GM12878 (cell line): ENCODE measurements around the gene NXPE1. TPM values are rescaled to one million over a fixed set of nuclear protein-coding genes. Genes with fewer than 3 reads are reported as not detected.

Source experiments
- CBFB ChIP-seq: IDR thresholded peaks from 2 replicates; pipeline ENCODE4 v1.6.1; 2016; ENCODE audit warnings: antibody characterized with exemption, low read depth
- CHD4 ChIP-seq: fragments of 200-600 bp; sonication (generic); IDR thresholded peaks from 2 replicates; pipeline ENCODE4 v1.6.1; 2016; ENCODE audit warnings: mild to moderate bottlenecking
- EZH2 ChIP-seq: IDR thresholded peaks from 2 replicates; pipeline ENCODE4 v1.6.1; 2012; ENCODE audit warnings: low read depth, mild to moderate bottlenecking, control low read depth, inconsistent platforms, low read length, borderline replicate concordance; ENCODE audit not compliant: control insufficient read depth
- FOS ChIP-seq: IDR thresholded peaks from 3 replicates; pipeline ENCODE4 v1.6.1; 2011; ENCODE audit warnings: borderline replicate concordance; ENCODE audit not compliant: insufficient read length; ENCODE audit errors: extremely low read depth
- HDGF ChIP-seq: fragments of 450-650 bp; IDR thresholded peaks from 2 replicates; pipeline ENCODE4 v1.6.1; 2016; ENCODE audit warnings: antibody characterized with exemption
- IRF4 ChIP-seq: IDR thresholded peaks from 2 replicates; pipeline ENCODE4 v1.6.1; 2011; ENCODE audit warnings: low read depth, low read length
- LARP7 ChIP-seq: fragments of 450-650 bp; IDR thresholded peaks from 2 replicates; pipeline ENCODE4 v1.6.1; 2017; ENCODE audit warnings: mild to moderate bottlenecking
- MTA2 ChIP-seq: fragments of 450-650 bp; IDR thresholded peaks from 2 replicates; pipeline ENCODE4 v1.6.1; 2016; ENCODE audit warnings: low read depth, mild to moderate bottlenecking, moderate library complexity
- NBN ChIP-seq: fragments of 450-650 bp; IDR thresholded peaks from 2 replicates; pipeline ENCODE4 v1.6.1; 2016
- PAX5 ChIP-seq: IDR thresholded peaks from 2 replicates; pipeline ENCODE4 v1.6.1; 2011; ENCODE audit warnings: low read depth, low read length, borderline replicate concordance
- RAD51 ChIP-seq: fragments of 450-650 bp; IDR thresholded peaks from 2 replicates; pipeline ENCODE4 v1.6.1; 2016; ENCODE audit warnings: moderate library complexity, mild to moderate bottlenecking, inconsistent platforms
- SREBF2 ChIP-seq: IDR thresholded peaks from 2 replicates; pipeline ENCODE4 v1.6.1; 2012; ENCODE audit warnings: mild to moderate bottlenecking, low read length
- STAT1 ChIP-seq: fragments of 450-650 bp; conservative IDR thresholded peaks from 2 replicates; pipeline ENCODE4 v1.6.1; 2014; ENCODE audit warnings: antibody characterized with exemption, mild to moderate bottlenecking
- SUPT20H ChIP-seq: IDR thresholded peaks from 2 replicates; pipeline ENCODE4 v1.6.1; 2011; ENCODE audit warnings: low read depth, mild to moderate bottlenecking, low read length, moderate library complexity, borderline replicate concordance; ENCODE audit not compliant: control insufficient read depth
- TCF12 ChIP-seq: IDR thresholded peaks from 2 replicates; pipeline ENCODE4 v1.6.1; 2011; ENCODE audit warnings: low read depth, mild to moderate bottlenecking, low read length
- YBX1 ChIP-seq: fragments of 450-650 bp; IDR thresholded peaks from 2 replicates; pipeline ENCODE4 v1.6.1; 2016; ENCODE audit warnings: antibody characterized with exemption
- ZNF384 ChIP-seq: IDR thresholded peaks from 2 replicates; pipeline ENCODE4 v1.6.1; 2012; ENCODE audit warnings: low read depth, mild to moderate bottlenecking, low read length, improper control_type of control experiment, borderline replicate concordance
- ZSCAN29 ChIP-seq: fragments of 450-650 bp; IDR thresholded peaks from 2 replicates; pipeline ENCODE4 v1.6.1; 2017; ENCODE audit warnings: mild to moderate bottlenecking, moderate library complexity
- polyA plus RNA-seq, 11 experiments: library from polyadenylated mRNA; depleted of rRNA in 4 of 11; unstranded in 6 of 11; stranded (reverse) in 5 of 11; fragments of >200 nt; fragmentation: Nextera tagmentation in 4 of 11; fragmentation: Illumina TruSeq in 1 of 11; extraction: Ambion mirVana in 4 of 11; extraction: Trizol in 1 of 11; gene quantifications; 1 replicate in 1 of 11; 2 replicates in 10 of 11; pipeline versions ENCODE4 v1.2.1 to v1.2.3, GENCODE V29; 2011 to 2016; ENCODE audit warnings: inconsistent platforms in 2 of 11, missing spikeins in 2 of 11, low read depth in 1 of 11
- total RNA-seq, 4 experiments: library from RNA; depleted of rRNA in 3 of 4; stranded (reverse); fragments of >200 nt in 3 of 4; fragmentation: Illumina TruSeq in 1 of 4; extraction: Trizol in 1 of 4; gene quantifications; 2 replicates each; pipeline versions ENCODE4 v1.2.1 to v1.2.3, GENCODE V29; 2013 to 2021
- TF ChIP-seq, protein P1 (sequence below): fragments of 450-650 bp; IDR thresholded peaks from 2 replicates; pipeline ENCODE4 v1.6.1; 2016; ENCODE audit warnings: mild to moderate bottlenecking, moderate library complexity, borderline replicate concordance
- TF ChIP-seq, protein P2 (sequence below): fragments of 450-650 bp; IDR thresholded peaks from 2 replicates; pipeline ENCODE4 v1.6.1; 2014; ENCODE audit warnings: mild to moderate bottlenecking
- TF ChIP-seq, protein P3 (sequence below): fragments of 450-650 bp; IDR thresholded peaks from 2 replicates; pipeline ENCODE4 v1.6.1; 2017; ENCODE audit warnings: mild to moderate bottlenecking, moderate library complexity
- TF ChIP-seq, protein P4 (sequence below): fragments of 450-650 bp; IDR thresholded peaks from 2 replicates; pipeline ENCODE4 v1.6.1; 2016; ENCODE audit warnings: mild to moderate bottlenecking

NXPE1 gene
- total and polyA plus RNA-seq, 10 of the 15 experiments (the other 5 are each of a cell fraction or from before 2014, with no cell fraction given): not detected

DNA sequence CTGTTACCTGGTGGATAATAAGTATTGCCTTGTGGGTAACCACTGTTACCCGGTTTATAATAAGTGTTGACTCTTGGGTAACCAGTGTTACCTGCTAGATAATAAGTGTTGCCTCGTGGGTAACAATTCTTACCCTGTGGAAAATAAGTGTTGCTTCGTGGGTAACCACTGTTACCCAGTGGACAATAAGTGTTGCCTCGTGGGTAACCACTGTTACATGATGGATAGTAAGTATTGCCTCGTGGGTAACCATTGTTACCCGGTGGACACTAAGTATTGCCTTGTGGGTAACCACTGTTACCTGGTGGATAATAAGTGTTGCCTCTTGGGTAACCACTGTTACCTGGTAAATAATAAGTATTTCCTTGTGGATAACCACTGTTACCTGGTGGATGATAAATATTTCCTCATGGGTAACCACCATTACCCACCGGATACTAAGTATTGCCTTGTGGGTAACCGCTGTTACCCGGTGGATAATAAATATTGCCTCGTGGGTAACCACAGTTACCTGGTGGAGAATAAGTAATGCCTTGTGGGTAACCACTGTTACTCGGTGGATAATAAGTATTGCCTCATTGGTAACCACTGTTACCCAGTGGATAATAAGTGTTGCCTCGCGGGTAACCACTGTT, 44.6 kb upstream of the NXPE1 start (continued):
- TF ChIP-seq IRF4: no peak
- no peak for TF ChIP-seq ZNF384
- TF ChIP-seq RAD51: 0 out of 2 replicates have a peak, but pooled peaks have one; percentile 19
- peak; percentile 41 for TF ChIP-seq CBFB
- no peak for TF ChIP-seq NBN
- TF ChIP-seq SUPT20H: no peak
- no peak for TF ChIP-seq SREBF2
- TF ChIP-seq YBX1: no peak
- TF ChIP-seq, protein P1, sequence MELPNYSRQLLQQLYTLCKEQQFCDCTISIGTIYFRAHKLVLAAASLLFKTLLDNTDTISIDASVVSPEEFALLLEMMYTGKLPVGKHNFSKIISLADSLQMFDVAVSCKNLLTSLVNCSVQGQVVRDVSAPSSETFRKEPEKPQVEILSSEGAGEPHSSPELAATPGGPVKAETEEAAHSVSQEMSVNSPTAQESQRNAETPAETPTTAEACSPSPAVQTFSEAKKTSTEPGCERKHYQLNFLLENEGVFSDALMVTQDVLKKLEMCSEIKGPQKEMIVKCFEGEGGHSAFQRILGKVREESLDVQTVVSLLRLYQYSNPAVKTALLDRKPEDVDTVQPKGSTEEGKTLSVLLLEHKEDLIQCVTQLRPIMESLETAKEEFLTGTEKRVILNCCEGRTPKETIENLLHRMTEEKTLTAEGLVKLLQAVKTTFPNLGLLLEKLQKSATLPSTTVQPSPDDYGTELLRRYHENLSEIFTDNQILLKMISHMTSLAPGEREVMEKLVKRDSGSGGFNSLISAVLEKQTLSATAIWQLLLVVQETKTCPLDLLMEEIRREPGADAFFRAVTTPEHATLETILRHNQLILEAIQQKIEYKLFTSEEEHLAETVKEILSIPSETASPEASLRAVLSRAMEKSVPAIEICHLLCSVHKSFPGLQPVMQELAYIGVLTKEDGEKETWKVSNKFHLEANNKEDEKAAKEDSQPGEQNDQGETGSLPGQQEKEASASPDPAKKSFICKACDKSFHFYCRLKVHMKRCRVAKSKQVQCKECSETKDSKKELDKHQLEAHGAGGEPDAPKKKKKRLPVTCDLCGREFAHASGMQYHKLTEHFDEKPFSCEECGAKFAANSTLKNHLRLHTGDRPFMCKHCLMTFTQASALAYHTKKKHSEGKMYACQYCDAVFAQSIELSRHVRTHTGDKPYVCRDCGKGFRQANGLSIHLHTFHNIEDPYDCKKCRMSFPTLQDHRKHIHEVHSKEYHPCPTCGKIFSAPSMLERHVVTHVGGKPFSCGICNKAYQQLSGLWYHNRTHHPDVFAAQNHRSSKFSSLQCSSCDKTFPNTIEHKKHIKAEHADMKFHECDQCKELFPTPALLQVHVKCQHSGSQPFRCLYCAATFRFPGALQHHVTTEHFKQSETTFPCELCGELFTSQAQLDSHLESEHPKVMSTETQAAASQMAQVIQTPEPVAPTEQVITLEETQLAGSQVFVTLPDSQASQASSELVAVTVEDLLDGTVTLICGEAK: no peak
- TF ChIP-seq, protein P2, sequence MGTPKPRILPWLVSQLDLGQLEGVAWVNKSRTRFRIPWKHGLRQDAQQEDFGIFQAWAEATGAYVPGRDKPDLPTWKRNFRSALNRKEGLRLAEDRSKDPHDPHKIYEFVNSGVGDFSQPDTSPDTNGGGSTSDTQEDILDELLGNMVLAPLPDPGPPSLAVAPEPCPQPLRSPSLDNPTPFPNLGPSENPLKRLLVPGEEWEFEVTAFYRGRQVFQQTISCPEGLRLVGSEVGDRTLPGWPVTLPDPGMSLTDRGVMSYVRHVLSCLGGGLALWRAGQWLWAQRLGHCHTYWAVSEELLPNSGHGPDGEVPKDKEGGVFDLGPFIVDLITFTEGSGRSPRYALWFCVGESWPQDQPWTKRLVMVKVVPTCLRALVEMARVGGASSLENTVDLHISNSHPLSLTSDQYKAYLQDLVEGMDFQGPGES: no peak
- TF ChIP-seq EZH2: no peak
- no peak for TF ChIP-seq HDGF
- no peak for TF ChIP-seq LARP7
- TF ChIP-seq PAX5: peak; percentile 80; the same call in 1 of the 2 replicates
- TF ChIP-seq CHD4: no peak
- no peak for TF ChIP-seq STAT1
- TF ChIP-seq, protein P3, sequence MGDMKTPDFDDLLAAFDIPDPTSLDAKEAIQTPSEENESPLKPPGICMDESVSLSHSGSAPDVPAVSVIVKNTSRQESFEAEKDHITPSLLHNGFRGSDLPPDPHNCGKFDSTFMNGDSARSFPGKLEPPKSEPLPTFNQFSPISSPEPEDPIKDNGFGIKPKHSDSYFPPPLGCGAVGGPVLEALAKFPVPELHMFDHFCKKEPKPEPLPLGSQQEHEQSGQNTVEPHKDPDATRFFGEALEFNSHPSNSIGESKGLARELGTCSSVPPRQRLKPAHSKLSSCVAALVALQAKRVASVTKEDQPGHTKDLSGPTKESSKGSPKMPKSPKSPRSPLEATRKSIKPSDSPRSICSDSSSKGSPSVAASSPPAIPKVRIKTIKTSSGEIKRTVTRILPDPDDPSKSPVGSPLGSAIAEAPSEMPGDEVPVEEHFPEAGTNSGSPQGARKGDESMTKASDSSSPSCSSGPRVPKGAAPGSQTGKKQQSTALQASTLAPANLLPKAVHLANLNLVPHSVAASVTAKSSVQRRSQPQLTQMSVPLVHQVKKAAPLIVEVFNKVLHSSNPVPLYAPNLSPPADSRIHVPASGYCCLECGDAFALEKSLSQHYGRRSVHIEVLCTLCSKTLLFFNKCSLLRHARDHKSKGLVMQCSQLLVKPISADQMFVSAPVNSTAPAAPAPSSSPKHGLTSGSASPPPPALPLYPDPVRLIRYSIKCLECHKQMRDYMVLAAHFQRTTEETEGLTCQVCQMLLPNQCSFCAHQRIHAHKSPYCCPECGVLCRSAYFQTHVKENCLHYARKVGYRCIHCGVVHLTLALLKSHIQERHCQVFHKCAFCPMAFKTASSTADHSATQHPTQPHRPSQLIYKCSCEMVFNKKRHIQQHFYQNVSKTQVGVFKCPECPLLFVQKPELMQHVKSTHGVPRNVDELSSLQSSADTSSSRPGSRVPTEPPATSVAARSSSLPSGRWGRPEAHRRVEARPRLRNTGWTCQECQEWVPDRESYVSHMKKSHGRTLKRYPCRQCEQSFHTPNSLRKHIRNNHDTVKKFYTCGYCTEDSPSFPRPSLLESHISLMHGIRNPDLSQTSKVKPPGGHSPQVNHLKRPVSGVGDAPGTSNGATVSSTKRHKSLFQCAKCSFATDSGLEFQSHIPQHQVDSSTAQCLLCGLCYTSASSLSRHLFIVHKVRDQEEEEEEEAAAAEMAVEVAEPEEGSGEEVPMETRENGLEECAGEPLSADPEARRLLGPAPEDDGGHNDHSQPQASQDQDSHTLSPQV: no peak
- no peak for TF ChIP-seq TCF12
- no peak for TF ChIP-seq MTA2
- no peak for TF ChIP-seq FOS
- peak; percentile 36; the same call in 1 of the 2 replicates for TF ChIP-seq ZSCAN29
- TF ChIP-seq, protein P4, sequence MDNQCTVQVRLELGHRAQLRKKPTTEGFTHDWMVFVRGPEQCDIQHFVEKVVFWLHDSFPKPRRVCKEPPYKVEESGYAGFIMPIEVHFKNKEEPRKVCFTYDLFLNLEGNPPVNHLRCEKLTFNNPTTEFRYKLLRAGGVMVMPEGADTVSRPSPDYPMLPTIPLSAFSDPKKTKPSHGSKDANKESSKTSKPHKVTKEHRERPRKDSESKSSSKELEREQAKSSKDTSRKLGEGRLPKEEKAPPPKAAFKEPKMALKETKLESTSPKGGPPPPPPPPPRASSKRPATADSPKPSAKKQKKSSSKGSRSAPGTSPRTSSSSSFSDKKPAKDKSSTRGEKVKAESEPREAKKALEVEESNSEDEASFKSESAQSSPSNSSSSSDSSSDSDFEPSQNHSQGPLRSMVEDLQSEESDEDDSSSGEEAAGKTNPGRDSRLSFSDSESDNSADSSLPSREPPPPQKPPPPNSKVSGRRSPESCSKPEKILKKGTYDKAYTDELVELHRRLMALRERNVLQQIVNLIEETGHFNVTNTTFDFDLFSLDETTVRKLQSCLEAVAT: 0 out of 2 replicates have a peak, but pooled peaks have one; percentile 43
